H9 (cell line): ENCODE results near the gene GPC6. TPM values are rescaled to one million over a fixed set of nuclear protein-coding genes. Genes with fewer than 3 reads are reported as not detected.

Experiments
- DNase-seq: peaks from one replicate; pipeline ENCODE4 v3.0.0-alpha.2; 2017
- H2AFZ ChIP-seq: one replicate; pipeline ENCODE4 v1.6.1; 2013; ENCODE audit warnings: mild to moderate bottlenecking, low read length, control low read depth, moderate library complexity
- H2AK5ac ChIP-seq: 2 replicates; pipeline ENCODE4 v1.6.1; 2013; ENCODE audit warnings: low read length, control low read depth, mixed read lengths; ENCODE audit not compliant: insufficient read length
- H2BK120ac ChIP-seq: one replicate; pipeline ENCODE4 v1.6.1; 2013; ENCODE audit warnings: low read depth, mild to moderate bottlenecking, low read length, control low read depth, inconsistent platforms; ENCODE audit not compliant: poor library complexity, severe bottlenecking
- H2BK12ac ChIP-seq: 2 replicates; pipeline ENCODE4 v1.6.1; 2013; ENCODE audit warnings: low read length, control low read depth, mixed read lengths, low read depth; ENCODE audit not compliant: insufficient read length
- H2BK15ac ChIP-seq: 2 replicates; pipeline ENCODE4 v1.6.1; 2013; ENCODE audit warnings: low read depth, low read length, control low read depth
- H2BK20ac ChIP-seq: one replicate; pipeline ENCODE4 v1.6.1; 2013; ENCODE audit warnings: low read depth, mild to moderate bottlenecking, low read length, control low read depth, inconsistent platforms; ENCODE audit not compliant: poor library complexity, severe bottlenecking
- H2BK5ac ChIP-seq: 2 replicates; pipeline ENCODE4 v1.6.1; 2013; ENCODE audit warnings: low read length, control low read depth, mixed read lengths; ENCODE audit not compliant: insufficient read length
- H3K14ac ChIP-seq: 2 replicates; pipeline ENCODE4 v1.6.1; 2013; ENCODE audit warnings: low read length, control low read depth; ENCODE audit not compliant: insufficient read depth
- H3K18ac ChIP-seq: 2 replicates; pipeline ENCODE4 v1.6.1; 2013; ENCODE audit warnings: low read depth, mild to moderate bottlenecking, mixed read lengths, low read length, control low read depth; ENCODE audit not compliant: insufficient read length
- H3K23ac ChIP-seq: 2 replicates; pipeline ENCODE4 v1.6.1; 2013; ENCODE audit warnings: low read length, control low read depth, mixed read lengths, low read depth; ENCODE audit not compliant: insufficient read length
- H3K23me2 ChIP-seq: 2 replicates; pipeline ENCODE4 v1.6.1; 2013; ENCODE audit warnings: low read depth, mild to moderate bottlenecking, mixed read lengths, low read length, control low read depth; ENCODE audit not compliant: insufficient read length, poor library complexity, severe bottlenecking
- H3K27ac ChIP-seq: 2 replicates; pipeline ENCODE4 v1.5.1; 2013; ENCODE audit warnings: low read length, control low read depth, mixed read lengths, low read depth; ENCODE audit not compliant: insufficient read length
- H3K27me3 ChIP-seq: 2 replicates; pipeline ENCODE4 v1.6.1; 2013; ENCODE audit warnings: low read length, control low read depth, inconsistent platforms; ENCODE audit not compliant: insufficient read depth
- H3K4ac ChIP-seq: 2 replicates; pipeline ENCODE4 v1.6.1; 2013; ENCODE audit warnings: low read depth, mild to moderate bottlenecking, control low read depth, inconsistent platforms, low read length, moderate library complexity
- H3K4me1 ChIP-seq: 2 replicates; pipeline ENCODE4 v1.6.1; 2013; ENCODE audit warnings: low read length, control low read depth, inconsistent platforms; ENCODE audit not compliant: insufficient read depth
- H3K4me2 ChIP-seq: 2 replicates; pipeline ENCODE4 v1.6.1; 2013; ENCODE audit warnings: low read length, control low read depth, mixed read lengths; ENCODE audit not compliant: insufficient read length, insufficient read depth
- H3K56ac ChIP-seq: 2 replicates; pipeline ENCODE4 v1.6.1; 2013; ENCODE audit warnings: low read depth, mild to moderate bottlenecking, mixed read lengths, low read length, control low read depth; ENCODE audit not compliant: insufficient read length
- H3K79me1 ChIP-seq: 2 replicates; pipeline ENCODE4 v1.6.1; 2013; ENCODE audit warnings: low read depth, mild to moderate bottlenecking, moderate library complexity, low read length, control low read depth, inconsistent platforms; ENCODE audit not compliant: insufficient read depth, poor library complexity, severe bottlenecking
- H3K79me2 ChIP-seq: 2 replicates; pipeline ENCODE4 v1.6.1; 2013; ENCODE audit warnings: low read length, control low read depth, inconsistent platforms; ENCODE audit not compliant: insufficient read depth
- H3K9ac ChIP-seq: 2 replicates; pipeline ENCODE4 v1.6.1; 2013; ENCODE audit warnings: low read length, control low read depth, mixed read lengths; ENCODE audit not compliant: insufficient read length; ENCODE audit errors: extremely low read depth
- H3K9me3 ChIP-seq: one replicate; pipeline ENCODE4 v1.6.1; 2013; ENCODE audit warnings: low read depth, low read length, inconsistent platforms; ENCODE audit not compliant: control insufficient read depth
- H3T11ph ChIP-seq: one replicate; pipeline ENCODE4 v1.6.1; 2013; ENCODE audit warnings: mild to moderate bottlenecking, low read length, control low read depth, inconsistent platforms
- H4K20me1 ChIP-seq: one replicate; pipeline ENCODE4 v1.6.1; 2013; ENCODE audit not compliant: control insufficient read depth, insufficient read length, insufficient read depth
- H4K5ac ChIP-seq: 2 replicates; pipeline ENCODE4 v1.6.1; 2013; ENCODE audit warnings: low read depth, mild to moderate bottlenecking, mixed read lengths, low read length, control low read depth; ENCODE audit not compliant: insufficient read length
- H4K8ac ChIP-seq: replicated peaks from 2 replicates; pipeline ENCODE4 v1.6.1; 2013; ENCODE audit warnings: low read length, control low read depth, mixed read lengths, low read depth; ENCODE audit not compliant: insufficient read length
- H4K91ac ChIP-seq: 2 replicates; pipeline ENCODE4 v1.6.1; 2013; ENCODE audit warnings: low read depth, mild to moderate bottlenecking, moderate library complexity, mixed read lengths, low read length, control low read depth; ENCODE audit not compliant: insufficient read length
- H3K27ac Mint-ChIP-seq, 3 experiments: 2 replicates in 2 of 3; 3 replicates in 1 of 3; pipeline ENCODE4 v1.8.0; 2020 to 2021; ENCODE audit warnings: mixed read lengths in 3 of 3, mild to moderate bottlenecking in 1 of 3, moderate library complexity in 1 of 3
- H3K27me3 Mint-ChIP-seq: 2 replicates; pipeline ENCODE4 v1.8.0; 2021; ENCODE audit warnings: low read depth, mild to moderate bottlenecking, moderate library complexity, mixed read lengths
- H3K36me3 Mint-ChIP-seq, 3 experiments: 2 replicates in 2 of 3; 3 replicates in 1 of 3; pipeline ENCODE4 v1.8.0; 2020 to 2021; ENCODE audit warnings: low read depth in 3 of 3, mixed read lengths in 3 of 3; ENCODE audit not compliant: insufficient read depth in 1 of 3
- H3K4me1 Mint-ChIP-seq, 2 experiments: 2 replicates each; pipeline ENCODE4 v1.8.0; 2020; ENCODE audit warnings: mixed read lengths in 2 of 2
- H3K4me3 Mint-ChIP-seq, 2 experiments: 2 replicates in 1 of 2; 3 replicates in 1 of 2; pipeline ENCODE4 v1.8.0; 2020 to 2021; ENCODE audit warnings: mild to moderate bottlenecking in 2 of 2, mixed read lengths in 2 of 2, moderate library complexity in 1 of 2
- H3K9me3 Mint-ChIP-seq, 2 experiments: 2 replicates in 1 of 2; 3 replicates in 1 of 2; pipeline ENCODE4 v1.8.0; 2020; ENCODE audit warnings: mild to moderate bottlenecking in 2 of 2, mixed read lengths in 2 of 2, moderate library complexity in 1 of 2
- WGBS: extraction: QIAGEN DNeasy Blood & Tissue Kit; methylation state at CpG from one replicate; pipeline ENCODE4 v1.1.7; 2013; ENCODE audit warnings: missing lambda C conversion rate, low lambda C conversion rate, mixed read lengths; ENCODE audit not compliant: insufficient read length; ENCODE audit errors: extremely low coverage; 5-methylcytosine and 5-hydroxymethylcytosine counted together
- total RNA-seq: library from RNA; stranded (reverse); gene quantifications from 2 replicates; pipeline ENCODE4 v1.2.1, GENCODE V29; 2021
- TF ChIP-seq, protein P1 (sequence below): fragments of 200-600 bp; sonication (generic); conservative IDR thresholded peaks from 3 replicates; pipeline ENCODE4 v1.8.0; 2021; ENCODE audit warnings: antibody characterized with exemption, mild to moderate bottlenecking

The GPC6 gene
- total RNA-seq, 1 experiment from 2014 or later: 15.6 TPM

- no peak overlapping the region for H3K4me2 ChIP-seq
- no peak overlapping the region for H4K5ac ChIP-seq
- H3K4me1 ChIP-seq: no peaks in the 10 kb centered on the region
Measured at GRCh38 chr13:94233401-94233800, 1006.8 kb downstream of the GPC6 start.

More at GRCh38 chr13:94233401-94233800, 1006.8 kb downstream of the GPC6 start:
- DNase-seq: no peak
- H3K27ac Mint-ChIP-seq: no peak overlapping the region
- H3K56ac ChIP-seq: no peak overlapping the region
- H3K79me1 ChIP-seq: no peaks in the 10 kb centered on the region
- no peaks in the 10 kb centered on the region for H3K36me3 Mint-ChIP-seq
- H3K4ac ChIP-seq: no peak overlapping the region
- H2AK5ac ChIP-seq: no peak overlapping the region
- TF ChIP-seq, protein P1, sequence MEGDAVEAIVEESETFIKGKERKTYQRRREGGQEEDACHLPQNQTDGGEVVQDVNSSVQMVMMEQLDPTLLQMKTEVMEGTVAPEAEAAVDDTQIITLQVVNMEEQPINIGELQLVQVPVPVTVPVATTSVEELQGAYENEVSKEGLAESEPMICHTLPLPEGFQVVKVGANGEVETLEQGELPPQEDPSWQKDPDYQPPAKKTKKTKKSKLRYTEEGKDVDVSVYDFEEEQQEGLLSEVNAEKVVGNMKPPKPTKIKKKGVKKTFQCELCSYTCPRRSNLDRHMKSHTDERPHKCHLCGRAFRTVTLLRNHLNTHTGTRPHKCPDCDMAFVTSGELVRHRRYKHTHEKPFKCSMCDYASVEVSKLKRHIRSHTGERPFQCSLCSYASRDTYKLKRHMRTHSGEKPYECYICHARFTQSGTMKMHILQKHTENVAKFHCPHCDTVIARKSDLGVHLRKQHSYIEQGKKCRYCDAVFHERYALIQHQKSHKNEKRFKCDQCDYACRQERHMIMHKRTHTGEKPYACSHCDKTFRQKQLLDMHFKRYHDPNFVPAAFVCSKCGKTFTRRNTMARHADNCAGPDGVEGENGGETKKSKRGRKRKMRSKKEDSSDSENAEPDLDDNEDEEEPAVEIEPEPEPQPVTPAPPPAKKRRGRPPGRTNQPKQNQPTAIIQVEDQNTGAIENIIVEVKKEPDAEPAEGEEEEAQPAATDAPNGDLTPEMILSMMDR: no peak
- no peak overlapping the region for H2BK12ac ChIP-seq
- no peak overlapping the region for H2BK5ac ChIP-seq
- WGBS: no CpG with 5 or more reads among the region's 5 CpGs
- no peak overlapping the region for H4K8ac ChIP-seq
- H3K27ac ChIP-seq: no peak overlapping the region
- H3K27me3 Mint-ChIP-seq: no peaks in the 10 kb centered on the region
- peaks cover 7 to 8% of the 10 kb centered on the region in 2 experiments for H3K4me1 Mint-ChIP-seq
- H3K23me2 ChIP-seq: no peaks in the 10 kb centered on the region
- no peak overlapping the region for H3T11ph ChIP-seq
- H4K91ac ChIP-seq: no peak overlapping the region
- no peak overlapping the region for H3K23ac ChIP-seq
- H3K27me3 ChIP-seq: no peaks in the 10 kb centered on the region
- H3K79me2 ChIP-seq: no peaks in the 10 kb centered on the region
- H3K18ac ChIP-seq: no peak overlapping the region
- no peak overlapping the region for H3K9ac ChIP-seq
- H2AFZ ChIP-seq: no peak overlapping the region
- no peaks in the 10 kb centered on the region for H4K20me1 ChIP-seq
- H2BK15ac ChIP-seq: no peak overlapping the region
- H3K9me3 Mint-ChIP-seq: no peaks in the 10 kb centered on the region
- no peak overlapping the region for H3K4me3 Mint-ChIP-seq
- no peak overlapping the region for H3K14ac ChIP-seq
- H3K9me3 ChIP-seq: no peaks in the 10 kb centered on the region
- no peak overlapping the region for H2BK120ac ChIP-seq
- H2BK20ac ChIP-seq: no peak overlapping the region
